Skin of body (tissue), 2 donors: ENCODE results near the gene C5orf47. TPM values are rescaled to one million over a fixed set of nuclear protein-coding genes. Genes with fewer than 3 reads are reported as not detected.
"Not testable (repeated sequence)": the region's sequence is repeated elsewhere in the genome, so short reads cannot be mapped to it uniquely, and the experiment has no call there.

Experiments used
- DNase-seq: peaks from one replicate; lab custom pipeline; 2025; lab: John Stamatoyannopoulos, UW
- total RNA-seq: library from RNA; depleted of rRNA; stranded (reverse); fragments of >200 nt; gene quantifications from one replicate; pipeline ENCODE4 v1.2.3, GENCODE V29; 2014

C5orf47 gene
- total RNA-seq, 1 donor from 2014 or later, result not detected

GRCh38 chr5:173970878-173971650 is 17.9 kb upstream of the C5orf47 start:
- DNase-seq, result no peak

GRCh38 chr5:173971681-173972345 is 17.2 kb upstream of the C5orf47 start:
- DNase-seq, result no peak

GRCh38 chr5:173972607-173972924 is 16.4 kb upstream of the C5orf47 start:
- DNase-seq, result no peak

GRCh38 chr5:173972925-173973615 is 15.9 kb upstream of the C5orf47 start:
- peak; percentile 73 for DNase-seq

GRCh38 chr5:173973616-173973969 is 15.4 kb upstream of the C5orf47 start:
- no peak for DNase-seq

- no peak for DNase-seq
Measured at GRCh38 chr5:173974688-173975239, 14.2 kb upstream of the C5orf47 start.

GRCh38 chr5:173981185-173981761 is 7.7 kb upstream of the C5orf47 start:
- DNase-seq, result no peak

GRCh38 chr5:173984218-173984617 is 4.8 kb upstream of the C5orf47 start:
- DNase-seq, result no peak

- DNase-seq, result no peak
Measured at GRCh38 chr5:173989432-173990082, 587 bp downstream of the C5orf47 start.

GRCh38 chr5:173997331-173997730 is 8.4 kb downstream of the C5orf47 start:
- DNase-seq, result no peak

GRCh38 chr5:173998531-173998930 is 9.6 kb downstream of the C5orf47 start:
- no peak for DNase-seq

- no peak for DNase-seq
Measured at GRCh38 chr5:174000076-174000475, 11.1 kb downstream of the C5orf47 start.

- no peak for DNase-seq
Measured at GRCh38 chr5:174003795-174004194, 14.8 kb downstream of the C5orf47 start.

- no peak for DNase-seq
Measured at GRCh38 chr5:174008922-174009321, 20.0 kb downstream of the C5orf47 start.

- no peak for DNase-seq
Measured at GRCh38 chr5:174010365-174010764, 21.4 kb downstream of the C5orf47 start.

GRCh38 chr5:174011441-174011840 is 22.5 kb downstream of the C5orf47 start:
- DNase-seq, result no peak

GRCh38 chr5:174020069-174020927 is 31.3 kb downstream of the C5orf47 start:
- not testable (repeated sequence) for DNase-seq

GRCh38 chr5:174020928-174021304 is 31.9 kb downstream of the C5orf47 start:
- DNase-seq, result no peak

GRCh38 chr5:174022384-174023095 is 33.6 kb downstream of the C5orf47 start:
- DNase-seq, result no peak

GRCh38 chr5:174030286-174030685 is 41.3 kb downstream of the C5orf47 start:
- no peak for DNase-seq
